ENCODE results near the gene MEIOB. TPM values are rescaled to one million over a fixed set of nuclear protein-coding genes. Genes with fewer than 3 reads are reported as not detected.
"Not testable (repeated sequence)": the region's sequence is repeated elsewhere in the genome, so short reads cannot be mapped to it uniquely, and the experiment has no call there.

Gene MEIOB
- total RNA-seq, 6 experiments from 2014 or later = not detected

GRCh38 chr16:1877089-1877488 is 5.1 kb upstream of the MEIOB start:
- peaks cover 29% of the 10 kb centered on the region for H3K27me3 Mint-ChIP-seq (ENCODE audit: insufficient read depth)
- no peak overlapping the region for H3K4me3 Mint-ChIP-seq
- no peak for TF ChIP-seq CTCF (IDR thresholded peaks at IDR 0.05)
- no peaks in the 10 kb centered on the region for H3K36me3 Mint-ChIP-seq (ENCODE audit: low read depth)
- DNase-seq = no peak
- H3K27ac Mint-ChIP-seq = no peak overlapping the region
- H3K9me3 Mint-ChIP-seq = no peaks in the 10 kb centered on the region; the same call in 1 of the 2 replicates
- no peaks in the 10 kb centered on the region for H3K4me1 Mint-ChIP-seq (ENCODE audit: low read depth)

GRCh38 chr16:1876468-1876867 is 4.5 kb upstream of the MEIOB start:
- H3K9me3 Mint-ChIP-seq = no peaks in the 10 kb centered on the region; the same call in 1 of the 2 replicates
- H3K27ac Mint-ChIP-seq = no peak overlapping the region

GRCh38 chr16:1876066-1876465 is 4.1 kb upstream of the MEIOB start:
- not testable (repeated sequence) for H3K36me3 Mint-ChIP-seq (ENCODE audit: low read depth)

More at GRCh38 chr16:1876468-1876867, 4.5 kb upstream of the MEIOB start:
- no peak for DNase-seq
- no peaks in the 10 kb centered on the region for H3K36me3 Mint-ChIP-seq (ENCODE audit: low read depth)
- H3K4me3 Mint-ChIP-seq = no peak overlapping the region
- H3K4me1 Mint-ChIP-seq (ENCODE audit: low read depth) = no peaks in the 10 kb centered on the region
- TF ChIP-seq CTCF (IDR thresholded peaks at IDR 0.05) = no peak
- peaks cover 25% of the 10 kb centered on the region for H3K27me3 Mint-ChIP-seq (ENCODE audit: insufficient read depth)

GRCh38 chr16:1874854-1875253 is 2.9 kb upstream of the MEIOB start:
- peaks cover 22% of the 10 kb centered on the region for H3K27me3 Mint-ChIP-seq (ENCODE audit: insufficient read depth)
- H3K4me3 Mint-ChIP-seq = no peak overlapping the region
- no peak for TF ChIP-seq CTCF (IDR thresholded peaks at IDR 0.05)
- H3K4me1 Mint-ChIP-seq (ENCODE audit: low read depth) = peaks cover 12% of the 10 kb centered on the region
- no peak for DNase-seq
- no peaks in the 10 kb centered on the region; the same call in 1 of the 2 replicates for H3K9me3 Mint-ChIP-seq
- H3K36me3 Mint-ChIP-seq (ENCODE audit: low read depth) = no peaks in the 10 kb centered on the region
- no peak overlapping the region for H3K27ac Mint-ChIP-seq

More at GRCh38 chr16:1876066-1876465, 4.1 kb upstream of the MEIOB start:
- peaks cover 22% of the 10 kb centered on the region for H3K27me3 Mint-ChIP-seq (ENCODE audit: insufficient read depth)
- H3K4me1 Mint-ChIP-seq (ENCODE audit: low read depth); H3K9me3 Mint-ChIP-seq; H3K27ac Mint-ChIP-seq; DNase-seq; H3K4me3 Mint-ChIP-seq: not testable (repeated sequence)

GRCh38 chr16:1870365-1871082 is 1.4 kb downstream of the MEIOB start:
- TF ChIP-seq CTCF (IDR thresholded peaks at IDR 0.05) = no peak
- Mint-ChIP-seq H3K9me3 (no peaks in the 10 kb centered on the region; the same call in 1 of the 2 replicates), H3K27me3 (ENCODE audit: insufficient read depth) (peaks cover 20% of the 10 kb centered on the region), H3K4me3 (no peak overlapping the region), H3K36me3 (ENCODE audit: low read depth) (no peaks in the 10 kb centered on the region), H3K4me1 (ENCODE audit: low read depth) (peaks cover 12% of the 10 kb centered on the region), H3K27ac (no peak overlapping the region; the same call in 1 of the 2 replicates)
- peak; percentile 61 for DNase-seq

GRCh38 chr16:1865902-1866690 is 5.9 kb downstream of the MEIOB start:
- Mint-ChIP-seq H3K9me3 (no peaks in the 10 kb centered on the region), H3K4me1 (ENCODE audit: low read depth) (peaks cover 10% of the 10 kb centered on the region), H3K27ac (no peak overlapping the region), H3K4me3 (no peak overlapping the region), H3K36me3 (ENCODE audit: low read depth) (no peaks in the 10 kb centered on the region), H3K27me3 (ENCODE audit: insufficient read depth) (peaks cover 10% of the 10 kb centered on the region)
- no peak for TF ChIP-seq CTCF (IDR thresholded peaks at IDR 0.05)
- no peak for DNase-seq
